ENCODE results near the gene MBTPS1.

- no peak for TF ChIP-seq POLR2A (IDR thresholded peaks at IDR 0.05)
- TF ChIP-seq CTCF (IDR thresholded peaks at IDR 0.05): no peak
Measured at GRCh38 chr16:84131117-84131516, 14.4 kb upstream of the MBTPS1 start.

Measured in esophagus squamous epithelium (tissue), 4 donors.